K562 (cell line): ENCODE results near the gene B4GALT1. TPM values are rescaled to one million over a fixed set of nuclear protein-coding genes. Genes with fewer than 3 reads are reported as not detected.

Experiments used
- ATAC-seq: fragments of 200-7000 bp; cut with Tn5 transposase; 3 replicates; pipeline ENCODE4 v1.9.1; 2020; ENCODE audit warnings: moderate library complexity
- BruUV-seq: library from RNA; stranded (reverse); fragments of 400-500 nt; replicated peaks from 2 replicates; lab custom pipeline; 2021; lab: Mats Ljungman, UMichigan
- CTCF ChIA-PET: fragments of 300-600 bp; formaldehyde crosslinking; extraction: SDS; loops from one replicate; lab custom pipeline; 2021; ENCODE audit warnings: low intra/inter-chr PET ratio; lab: Yijun Ruan, JAX
- POLR2A ChIA-PET: fragments of 300-600, 350-650 bp; sonication (Branson Sonifier 250); formaldehyde crosslinking; extraction: SDS; loops from one replicate; lab custom pipeline; 2021; ENCODE audit warnings: antibody characterized with exemption, inconsistent platforms; lab: Yijun Ruan, JAX
- DNase-seq, 4 experiments: peaks; one replicate each; pipeline versions ENCODE4 v3.0.0 to v3.0.0-alpha.2; 2011 to 2018; ENCODE audit warnings: low spot score in 3 of 4, mixed read lengths in 3 of 4; ENCODE audit errors: extremely low read depth in 1 of 4
- FAIRE-seq: peaks from 2 replicates; lab custom pipeline; 2011; peaks lifted over from hg19 to GRCh38; lab: Jason Lieb, UNC
- H2AFZ ChIP-seq: 2 replicates; pipeline ENCODE4 v1.6.0; 2011; ENCODE audit warnings: low read depth, low read length, control low read depth, inconsistent platforms
- H3K27ac ChIP-seq: fragments of 200-600 bp; 3 replicates; pipeline ENCODE4 v1.8.0; 2011; ENCODE audit warnings: low read depth, mild to moderate bottlenecking, control low read depth, inconsistent platforms, low read length, moderate library complexity, mixed read lengths; ENCODE audit errors: extremely low read depth
- H3K27me3 ChIP-seq, 2 experiments: fragments of 300-600 bp in 1 of 2; 2 replicates in 1 of 2; 3 replicates in 1 of 2; pipeline versions ENCODE4 v1.6.0 to v1.8.0; 2011; ENCODE audit warnings: inconsistent platforms in 2 of 2, low read length in 2 of 2, mild to moderate bottlenecking in 1 of 2, mixed read lengths in 1 of 2, moderate library complexity in 1 of 2; ENCODE audit not compliant: control insufficient read depth in 2 of 2, insufficient read depth in 2 of 2
- H3K36me3 ChIP-seq: fragments of 300-600 bp; 3 replicates; pipeline ENCODE4 v1.8.0; 2011; ENCODE audit warnings: mild to moderate bottlenecking, low read length, inconsistent platforms; ENCODE audit not compliant: control insufficient read depth, insufficient read depth
- H3K4me1 ChIP-seq, 2 experiments: fragments of 200-600 bp in 1 of 2; replicated peaks in 1 of 2; 2 replicates in 1 of 2; 3 replicates in 1 of 2; pipeline versions ENCODE4 v1.5.1 to v1.8.0; 2011; ENCODE audit warnings: inconsistent platforms in 2 of 2, low read length in 2 of 2, mild to moderate bottlenecking in 1 of 2, mixed read lengths in 1 of 2, moderate library complexity in 1 of 2; ENCODE audit not compliant: control insufficient read depth in 2 of 2, insufficient read depth in 2 of 2
- H3K4me2 ChIP-seq: 2 replicates; pipeline ENCODE4 v1.6.1; 2011; ENCODE audit warnings: low read length, control low read depth, inconsistent platforms, mixed read lengths; ENCODE audit not compliant: insufficient read depth
- H3K4me3 ChIP-seq: fragments of 200-600 bp; sonication (generic), shearing (Covaris generic); 2 replicates; pipeline ENCODE4 v1.5.1; 2016; ENCODE audit warnings: control low read depth, inconsistent platforms
- H3K79me2 ChIP-seq: fragments of 200-600 bp; 3 replicates; pipeline ENCODE4 v1.8.0; 2011; ENCODE audit warnings: low read length, inconsistent platforms; ENCODE audit not compliant: control insufficient read depth, insufficient read depth
- H3K9ac ChIP-seq, 2 experiments: 2 replicates each; pipeline versions ENCODE4 v1.6.0 to v1.6.1; 2011; ENCODE audit warnings: low read depth in 2 of 2, low read length in 2 of 2, control low read depth in 1 of 2, inconsistent platforms in 1 of 2, mild to moderate bottlenecking in 1 of 2, mixed read lengths in 1 of 2; ENCODE audit not compliant: insufficient read depth in 1 of 2
- H3K9me1 ChIP-seq: one replicate; pipeline ENCODE4 v1.6.0; 2011; ENCODE audit warnings: inconsistent platforms, mild to moderate bottlenecking, low read length, moderate library complexity; ENCODE audit not compliant: control insufficient read depth, insufficient read depth
- H3K9me3 ChIP-seq: replicated peaks from 2 replicates; pipeline ENCODE4 v1.5.1; 2011; ENCODE audit warnings: low read depth, low read length, inconsistent platforms; ENCODE audit not compliant: control insufficient read depth, insufficient read depth
- H4K20me1 ChIP-seq: replicated peaks from 2 replicates; pipeline ENCODE4 v1.6.1; 2011; ENCODE audit warnings: low read length, inconsistent platforms, mixed read lengths; ENCODE audit not compliant: control insufficient read depth, insufficient read depth
- ADNP ChIP-seq: fragments of 200-800 bp; sonication (Bioruptor generic); IDR thresholded peaks from 2 replicates; pipeline ENCODE4 v1.6.1; 2016; ENCODE audit warnings: missing genetic modification characterization, missing compliant biosample characterization
- BCL6 ChIP-seq: fragments of 250-450 bp; sonication (Bioruptor Pico); IDR thresholded peaks from 2 replicates; pipeline ENCODE4 v1.4.0; 2020
- CREBBP ChIP-seq: IDR thresholded peaks from one replicate; pipeline ENCODE4 v1.6.1; 2012; ENCODE audit warnings: low read depth, mild to moderate bottlenecking, control low read depth, inconsistent platforms, low read length
- FOSL1 ChIP-seq: fragments of 200-800 bp; sonication (Bioruptor generic); conservative IDR thresholded peaks from 2 replicates; pipeline ENCODE4 v1.6.1; 2016; ENCODE audit warnings: missing genetic modification characterization, missing compliant biosample characterization
- FOXJ2 ChIP-seq: fragments of 200-800 bp; sonication (Bioruptor generic); IDR thresholded peaks from 2 replicates; pipeline ENCODE4 v1.6.1; 2016; ENCODE audit warnings: missing genetic modification characterization, missing compliant biosample characterization
- GTF2F1 ChIP-seq: IDR thresholded peaks from 2 replicates; pipeline ENCODE4 v1.6.1; 2011; ENCODE audit warnings: low read depth, low read length, improper control_type of control experiment
- JUND ChIP-seq, 2 experiments: IDR thresholded peaks; 2 replicates in 1 of 2; 3 replicates in 1 of 2; pipeline ENCODE4 v1.6.1; 2011; ENCODE audit warnings: borderline replicate concordance in 2 of 2, low read depth in 2 of 2, low read length in 2 of 2, improper control_type of control experiment in 1 of 2, missing biosample characterization in 1 of 2, missing genetic modification characterization in 1 of 2, missing genetic modification reagents in 1 of 2
- OTX1 ChIP-seq: fragments of 450-650 bp; formaldehyde crosslinking; IDR thresholded peaks from 2 replicates; pipeline ENCODE4 v1.4.0; 2022; ENCODE audit warnings: mild to moderate bottlenecking
- PRPF4 ChIP-seq: fragments of 200-400 bp; formaldehyde crosslinking; IDR thresholded peaks from one replicate; pipeline ENCODE4 v1.6.1; 2017; ENCODE audit warnings: low read length, low read depth, mild to moderate bottlenecking; ENCODE audit not compliant: insufficient read depth, poor library complexity, severe bottlenecking
- RBM34 ChIP-seq: fragments of 200-400 bp; formaldehyde crosslinking; IDR thresholded peaks from 2 replicates; pipeline ENCODE4 v1.6.1; 2018; ENCODE audit warnings: low read length, borderline replicate concordance; ENCODE audit not compliant: insufficient read depth
- SREBF2 ChIP-seq: sonication (generic); formaldehyde crosslinking; IDR thresholded peaks from 2 replicates; pipeline ENCODE4 v1.4.0; 2020; ENCODE audit warnings: mild to moderate bottlenecking, missing genetic modification reagents
- SRF ChIP-seq, 2 experiments: fragments of 250-450, 450-650 bp in 1 of 2; sonication (Bioruptor Pico) in 1 of 2; sonication (generic) in 1 of 2; formaldehyde crosslinking; IDR thresholded peaks; 2 replicates each; pipeline versions ENCODE4 v1.5.0 to v1.5.1; 2020 to 2022; ENCODE audit warnings: mild to moderate bottlenecking in 1 of 2, missing genetic modification reagents in 1 of 2
- TFAP4 ChIP-seq: sonication (generic); formaldehyde crosslinking; IDR thresholded peaks from 2 replicates; pipeline ENCODE4 v1.8.0; 2022; ENCODE audit warnings: missing genetic modification reagents, mild to moderate bottlenecking, moderate library complexity, borderline replicate concordance
- ZFP30 ChIP-seq: fragments of 250-450 bp; sonication (Bioruptor Pico); IDR thresholded peaks from 2 replicates; pipeline ENCODE4 v1.8.0; 2022; ENCODE audit warnings: moderate library complexity, mild to moderate bottlenecking, inconsistent platforms, borderline replicate concordance
- ZNF695 ChIP-seq: fragments of 450-650 bp; formaldehyde crosslinking; IDR thresholded peaks from 2 replicates; pipeline ENCODE4 v1.4.0; 2020; ENCODE audit warnings: mild to moderate bottlenecking, moderate library complexity
- ZNF707 ChIP-seq: fragments of 250-450 bp; sonication (Bioruptor Pico); conservative IDR thresholded peaks from 2 replicates; pipeline ENCODE4 v1.8.0; 2022; ENCODE audit warnings: inconsistent platforms, mild to moderate bottlenecking, moderate library complexity
- ZNF766 ChIP-seq: fragments of 200-800 bp; sonication (Bioruptor generic); conservative IDR thresholded peaks from 2 replicates; pipeline ENCODE4 v1.6.1; 2016; ENCODE audit warnings: missing genetic modification characterization, missing compliant biosample characterization
- WGBS: fragments of 100-300 bp; shearing (Covaris generic); methylation state at CpG from one replicate; pipeline ENCODE4 v1.1.6; 2016; ENCODE audit warnings: low coverage, mixed read lengths; ENCODE audit not compliant: insufficient coverage; ENCODE audit errors: missing lambda C conversion rate; 5-methylcytosine and 5-hydroxymethylcytosine counted together
- in situ Hi-C: fragments of 300-500 bp; cut with MboI; formaldehyde crosslinking; loops from 4 replicates; pipeline ENCODE4 v1.15.0; 2018; ENCODE audit warnings: inconsistent platforms, mixed read lengths
- intact Hi-C: fragments of 100-400 bp; cut with micrococcal nuclease; formaldehyde crosslinking; loops from 2 replicates; pipeline ENCODE4 v1.14.2; 2022
- polyA plus RNA-seq, 8 experiments: library from polyadenylated mRNA; depleted of rRNA in 4 of 8; stranded (reverse) in 5 of 8; unstranded in 3 of 8; fragments of >200 nt; fragmentation: Nextera tagmentation in 2 of 8; fragmentation: Illumina TruSeq in 1 of 8; extraction: Ambion mirVana in 2 of 8; extraction: Trizol in 1 of 8; gene quantifications; 2 replicates each; pipeline versions ENCODE4 v1.2.1 to v1.2.3, GENCODE V29; 2011 to 2014; ENCODE audit warnings: inconsistent platforms in 1 of 8, missing spikeins in 1 of 8
- total RNA-seq, 7 experiments: library from RNA; depleted of rRNA in 6 of 7; stranded (reverse); fragments of >200 nt in 6 of 7; fragmentation: Illumina TruSeq in 2 of 7; extraction: Trizol in 2 of 7; gene quantifications; 2 replicates each; pipeline versions ENCODE4 v1.2.1 to v1.2.3, GENCODE V29; 2011 to 2021; ENCODE audit warnings: low replicate concordance in 1 of 7
- TF ChIP-seq, protein P1 (sequence below): fragments of 250-450 bp; sonication (Bioruptor Pico); IDR thresholded peaks from 2 replicates; pipeline ENCODE4 v1.8.0; 2021; ENCODE audit warnings: mild to moderate bottlenecking, moderate library complexity

Gene B4GALT1
- total and polyA plus RNA-seq, 9 of the 15 experiments (the other 6 are each of a cell fraction or from before 2014, with no cell fraction given), result 4.1 to 26.8 (median 7.1) TPM

- intact Hi-C loops (no loop called here), in situ Hi-C loops (no loop called here)
- no peak for FAIRE-seq
- Histone ChIP-seq H3K4me1 (no peaks in the 10 kb centered on the region; a peak in 1 of 5 replicates), H3K27ac (no peak overlapping the region), H3K79me2 (no peaks in the 10 kb centered on the region), H3K9me1 (no peaks in the 10 kb centered on the region), H3K4me3 (no peak overlapping the region), H3K9ac (no peak overlapping the region), H4K20me1 (no peaks in the 10 kb centered on the region), H3K36me3 (no peaks in the 10 kb centered on the region), H2AFZ (no peak overlapping the region), H3K4me2 (no peak overlapping the region), H3K27me3 (no peaks in the 10 kb centered on the region), H3K9me3 (no peaks in the 10 kb centered on the region)
- BruUV-seq, result no TSS peak
- CTCF ChIA-PET, result no interaction called here
- POLR2A ChIA-PET, result interaction anchor here (0.8 to 1.4 kb wide), 2 partner anchors 11 to 25 kb away, joined by 3 to 4 read pairs; no protein-coding TSS in a partner anchor
- ATAC-seq, result no peak
- 0% methylated on average over 3 of the region's 3 CpGs for WGBS
- TF ChIP-seq RBM34, result no peak
- no peak for TF ChIP-seq FOXJ2 (tag)
- no peak for TF ChIP-seq ZNF766 (CRISPR knock-in tag)
- TF ChIP-seq CREBBP, result no peak
- TF ChIP-seq SREBF2 (CRISPR knock-in tag), result no peak
- no peak for TF ChIP-seq ZNF707 (CRISPR knock-in tag)
- no peak for TF ChIP-seq PRPF4
- TF ChIP-seq SRF (CRISPR knock-in tag; IDR thresholded peaks at IDR 0.05), result no peak
- TF ChIP-seq OTX1 (CRISPR knock-in tag), result no peak
- peak; percentile 43 for TF ChIP-seq FOSL1 (tag)
- TF ChIP-seq, protein P1, sequence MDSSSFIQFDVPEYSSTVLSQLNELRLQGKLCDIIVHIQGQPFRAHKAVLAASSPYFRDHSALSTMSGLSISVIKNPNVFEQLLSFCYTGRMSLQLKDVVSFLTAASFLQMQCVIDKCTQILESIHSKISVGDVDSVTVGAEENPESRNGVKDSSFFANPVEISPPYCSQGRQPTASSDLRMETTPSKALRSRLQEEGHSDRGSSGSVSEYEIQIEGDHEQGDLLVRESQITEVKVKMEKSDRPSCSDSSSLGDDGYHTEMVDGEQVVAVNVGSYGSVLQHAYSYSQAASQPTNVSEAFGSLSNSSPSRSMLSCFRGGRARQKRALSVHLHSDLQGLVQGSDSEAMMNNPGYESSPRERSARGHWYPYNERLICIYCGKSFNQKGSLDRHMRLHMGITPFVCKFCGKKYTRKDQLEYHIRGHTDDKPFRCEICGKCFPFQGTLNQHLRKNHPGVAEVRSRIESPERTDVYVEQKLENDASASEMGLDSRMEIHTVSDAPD, result no peak
- no peak for TF ChIP-seq GTF2F1
- TF ChIP-seq TFAP4 (CRISPR knock-in tag), result no peak
- 0 out of 2 replicates have a peak, but pooled peaks have one; percentile 15 for TF ChIP-seq JUND (IDR thresholded peaks at IDR 0.05; ENCODE audit: borderline replicate concordance, low read depth, low read length)
- TF ChIP-seq JUND (tag; IDR thresholded peaks at IDR 0.05; ENCODE audit: borderline replicate concordance, low read depth, low read length), result no peak
- no peak for TF ChIP-seq ADNP
- no peak for TF ChIP-seq ZFP30
- no peak for TF ChIP-seq BCL6 (CRISPR knock-in tag)
- TF ChIP-seq ZNF695 (CRISPR knock-in tag), result no peak
- DNase-seq, result peak in 1 of 4 experiments; percentile 13
Measured at GRCh38 chr9:33211695-33212393, 44.7 kb upstream of the B4GALT1 start.
